Measurements from ENCODE around the gene SETD1A. TPM values are rescaled to one million over a fixed set of nuclear protein-coding genes. Genes with fewer than 3 reads are reported as not detected.
A peak's percentile ranks its signal among the peaks of the same experiment; 100 is the strongest.

Gene SETD1A
- total and polyA plus RNA-seq, 7 donors = 2.4 to 16.0 (median 5.6) TPM

- H3K36me3 ChIP-seq = peaks cover 8 to 61% (median 38%) of the 10 kb centered on the region in 4 donors
- H3K4me3 ChIP-seq = no peak overlapping the region
- TF ChIP-seq POLR2A (IDR thresholded peaks at IDR 0.05) = no peak
- TF ChIP-seq EP300 (IDR thresholded peaks at IDR 0.05) = no peak
- no peak for TF ChIP-seq CTCF (IDR thresholded peaks at IDR 0.05)
- no peak for TF ChIP-seq POLR2AphosphoS5 (IDR thresholded peaks at IDR 0.05)
- H3K27ac ChIP-seq = peak overlapping the region in 2 of 4 donors; percentile 69 to 74
- intact Hi-C loops (cut with DNase I) = loop anchor here (2.0 kb wide), 1 partner anchor 885 kb away; no protein-coding TSS in a partner anchor
- H3K9me3 ChIP-seq = no peaks in the 10 kb centered on the region
- DNase-seq = no peak
- H3K4me1 ChIP-seq = peaks cover 0 to 14% (median 12%) of the 10 kb centered on the region in 4 donors
- no peaks in the 10 kb centered on the region for H3K27me3 ChIP-seq
- 81 to 83% methylated on average over 14 of the region's 14 CpGs for WGBS, 2 donors
Observed at GRCh38 chr16:30983898-30984610, 26.5 kb downstream of the SETD1A start.

DNA sequence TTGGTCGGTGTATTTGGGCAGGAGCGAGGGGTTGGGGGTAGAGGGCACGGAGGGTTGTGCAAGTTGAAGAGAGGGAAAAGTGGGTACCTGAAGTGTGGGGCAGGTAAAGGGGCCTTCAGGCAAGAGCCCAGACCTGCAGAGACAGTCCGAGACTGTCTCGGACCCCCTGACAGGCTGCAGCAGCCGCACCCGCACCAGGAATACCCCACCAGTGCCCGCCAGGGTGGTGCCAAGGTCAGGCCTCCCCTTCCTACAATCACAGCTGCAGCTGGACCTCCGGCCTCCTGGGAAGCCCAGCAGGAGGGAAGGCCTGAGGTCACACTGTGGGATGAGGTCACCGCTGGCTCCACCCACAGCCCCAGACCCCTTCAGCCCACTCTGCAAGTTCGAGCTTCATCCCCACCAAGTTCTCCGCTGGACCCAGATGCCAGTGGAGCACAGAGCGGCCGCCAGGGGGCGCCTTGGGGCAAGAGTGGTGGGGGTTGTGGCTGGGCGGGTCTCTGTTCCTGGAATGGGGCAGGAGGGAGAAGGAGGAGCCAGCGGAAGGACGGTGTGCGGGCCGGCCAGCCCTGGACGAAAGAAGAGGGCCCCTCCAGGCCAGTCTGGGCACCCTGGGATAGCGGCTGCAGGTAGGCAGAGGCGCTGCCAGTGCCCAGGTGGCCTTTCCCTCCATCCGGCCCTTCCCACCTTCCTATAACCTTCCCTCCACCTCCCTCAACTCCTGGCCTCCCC is 27.3 kb downstream of the SETD1A start, which contains the start of gene HSD3B7:
Gene HSD3B7, plus strand, starts transcription at position 539 of the 732 bp plus-strand sequence. CDS start 452 bp downstream, outside the sequence.
- Histone ChIP-seq H3K9me3 (no peaks in the 10 kb centered on the region), H3K36me3 (peaks cover 8 to 54% (median 32%) of the 10 kb centered on the region in 4 donors), H3K4me3 (peak within 1 kb of the TSS; percentile 30 to 53 (median 50)), H3K27ac (peak within 1 kb of the TSS; percentile 69 to 78 (median 72)), H3K4me1 (peaks cover 0 to 14% (median 12%) of the 10 kb centered on the region in 4 donors), H3K27me3 (no peaks in the 10 kb centered on the region)
- intact Hi-C loops (cut with DNase I) = loop anchor here (1.0 to 2.0 kb wide), 3 partner anchors 57 to 884 kb away; no protein-coding TSS in a partner anchor
- DNase-seq = peak; percentile 96
- TF ChIP-seq POLR2AphosphoS5 (IDR thresholded peaks at IDR 0.05) (peak in 2 of 4 donors; percentile 45 to 65), CTCF (IDR thresholded peaks at IDR 0.05) (peak; percentile 93 to 99 (median 96)), POLR2A (IDR thresholded peaks at IDR 0.05) (no peak), EP300 (IDR thresholded peaks at IDR 0.05) (no peak)
- WGBS, 2 donors = 23 to 36% methylated on average over 24 of the region's 24 CpGs

- TF ChIP-seq EP300 (IDR thresholded peaks at IDR 0.05) (no peak), POLR2A (IDR thresholded peaks at IDR 0.05) (no peak), CTCF (IDR thresholded peaks at IDR 0.05) (no peak), POLR2AphosphoS5 (IDR thresholded peaks at IDR 0.05) (peak in 1 of 4 donors; percentile 25)
- Histone ChIP-seq H3K36me3 (peaks cover 2 to 46% (median 24%) of the 10 kb centered on the region in 4 donors), H3K27ac (peak overlapping the region; percentile 69 to 78 (median 72)), H3K4me1 (peaks cover 0 to 14% (median 12%) of the 10 kb centered on the region in 4 donors), H3K4me3 (peak overlapping the region; percentile 30 to 53 (median 50)), H3K9me3 (no peaks in the 10 kb centered on the region), H3K27me3 (no peaks in the 10 kb centered on the region)
- DNase-seq = no peak
- WGBS, 2 donors = 28 to 57% methylated on average over 20 of the region's 20 CpGs
- intact Hi-C loops (cut with DNase I) = loop anchor here (1.0 to 2.0 kb wide), 3 partner anchors 57 to 883 kb away; no protein-coding TSS in a partner anchor
Observed at GRCh38 chr16:30985401-30986128, 28.0 kb downstream of the SETD1A start.

All from sigmoid colon (tissue), 7 donors.